Trophoblast cell (in vitro differentiated cells and primary cell): ENCODE data around the gene CRISPLD2.

Experiments
- DNase-seq, 2 donors: peaks; one replicate each; pipeline ENCODE4 v3.0.0-alpha.2; 2016
- H2AFZ ChIP-seq: 2 replicates; pipeline ENCODE4 v1.6.1; 2013; ENCODE audit warnings: low read length, moderate library complexity, mild to moderate bottlenecking; ENCODE audit not compliant: insufficient read depth, poor library complexity
- H2AK5ac ChIP-seq: 2 replicates; pipeline ENCODE4 v1.6.1; 2013; ENCODE audit warnings: mild to moderate bottlenecking, low read length
- H2BK120ac ChIP-seq: 2 replicates; pipeline ENCODE4 v1.6.1; 2013; ENCODE audit warnings: low read length, mild to moderate bottlenecking, moderate library complexity; ENCODE audit not compliant: insufficient read depth, poor library complexity
- H2BK12ac ChIP-seq: 2 replicates; pipeline ENCODE4 v1.6.1; 2013; ENCODE audit warnings: mild to moderate bottlenecking, low read length, moderate library complexity
- H2BK5ac ChIP-seq: 2 replicates; pipeline ENCODE4 v1.6.1; 2013; ENCODE audit warnings: low read length, low read depth, moderate library complexity, mild to moderate bottlenecking; ENCODE audit not compliant: poor library complexity
- H3K14ac ChIP-seq: 2 replicates; pipeline ENCODE4 v1.6.1; 2013; ENCODE audit warnings: mild to moderate bottlenecking, low read length
- H3K18ac ChIP-seq: 2 replicates; pipeline ENCODE4 v1.6.1; 2013; ENCODE audit warnings: mild to moderate bottlenecking, low read length
- H3K23ac ChIP-seq: 2 replicates; pipeline ENCODE4 v1.6.1; 2013; ENCODE audit warnings: low read length
- H3K27ac ChIP-seq: 2 replicates; pipeline ENCODE4 v1.5.1; 2013; ENCODE audit warnings: low read depth, mild to moderate bottlenecking, inconsistent platforms, low read length, moderate library complexity
- H3K27me3 ChIP-seq: 2 replicates; pipeline ENCODE4 v1.6.1; 2013; ENCODE audit warnings: inconsistent platforms, mild to moderate bottlenecking, low read length, moderate library complexity; ENCODE audit not compliant: insufficient read depth
- H3K36me3 ChIP-seq, 2 experiments: 1 replicate in 1 of 2; 2 replicates in 1 of 2; pipeline ENCODE4 v1.6.1; 2013; ENCODE audit warnings: low read length in 2 of 2, mild to moderate bottlenecking in 2 of 2, moderate library complexity in 1 of 2; ENCODE audit not compliant: insufficient read depth in 2 of 2, control insufficient read depth in 1 of 2
- H3K4ac ChIP-seq: 2 replicates; pipeline ENCODE4 v1.6.1; 2013; ENCODE audit warnings: low read depth, mild to moderate bottlenecking, low read length, moderate library complexity
- H3K4me1 ChIP-seq, 2 experiments: 1 replicate in 1 of 2; 2 replicates in 1 of 2; pipeline ENCODE4 v1.6.1; 2013; ENCODE audit warnings: low read length in 2 of 2, mild to moderate bottlenecking in 2 of 2, moderate library complexity in 1 of 2; ENCODE audit not compliant: insufficient read depth in 2 of 2, control insufficient read depth in 1 of 2
- H3K4me2 ChIP-seq: 2 replicates; pipeline ENCODE4 v1.6.1; 2013; ENCODE audit warnings: inconsistent platforms, mild to moderate bottlenecking, low read length, moderate library complexity
- H3K4me3 ChIP-seq: 2 replicates; pipeline ENCODE4 v1.5.1; 2013; ENCODE audit warnings: mild to moderate bottlenecking, low read depth, low read length, inconsistent platforms
- H3K79me1 ChIP-seq: one replicate; pipeline ENCODE4 v1.6.1; 2013; ENCODE audit warnings: low read length
- H3K79me2 ChIP-seq: 2 replicates; pipeline ENCODE4 v1.6.1; 2013; ENCODE audit warnings: low read length, mild to moderate bottlenecking; ENCODE audit not compliant: control insufficient read depth, insufficient read depth, poor library complexity
- H3K9ac ChIP-seq: 2 replicates; pipeline ENCODE4 v1.6.1; 2013; ENCODE audit warnings: mild to moderate bottlenecking, low read length
- H3K9me3 ChIP-seq: 2 replicates; pipeline ENCODE4 v1.6.1; 2013; ENCODE audit warnings: low read depth, mild to moderate bottlenecking, control low read depth, inconsistent platforms, low read length; ENCODE audit not compliant: insufficient read depth
- H4K12ac ChIP-seq: 2 replicates; pipeline ENCODE4 v1.6.1; 2013; ENCODE audit warnings: low read depth, mild to moderate bottlenecking, low read length, moderate library complexity
- H4K8ac ChIP-seq: 2 replicates; pipeline ENCODE4 v1.6.1; 2013; ENCODE audit warnings: low read depth, mild to moderate bottlenecking, low read length, moderate library complexity
- H4K91ac ChIP-seq: one replicate; pipeline ENCODE4 v1.6.1; 2013; ENCODE audit warnings: low read depth, mild to moderate bottlenecking, low read length, moderate library complexity
- WGBS: extraction: QIAGEN DNeasy Blood & Tissue Kit; methylation state at CpG from one replicate; pipeline ENCODE4 v1.1.7; 2013; ENCODE audit warnings: missing lambda C conversion rate; ENCODE audit not compliant: insufficient read length, insufficient coverage; ENCODE audit errors: extremely low coverage; 5-methylcytosine and 5-hydroxymethylcytosine counted together

The CRISPLD2 gene

GRCh38 chr16:84925773-84926372 is 106.1 kb downstream of the CRISPLD2 start:
- Histone ChIP-seq H4K12ac (no peak overlapping the region), H3K23ac (no peak overlapping the region), H3K36me3 (no peaks in the 10 kb centered on the region), H3K9ac (no peak overlapping the region), H3K79me2 (no peaks in the 10 kb centered on the region), H3K27me3 (no peaks in the 10 kb centered on the region), H3K9me3 (no peaks in the 10 kb centered on the region), H2BK12ac (peak overlapping the region; percentile 70), H3K4me2 (no peak overlapping the region), H4K8ac (peak overlapping the region; percentile 18), H2AK5ac (peak overlapping the region; percentile 26), H3K4ac (peak overlapping the region; percentile 12), H3K27ac (peak overlapping the region; percentile 12), H3K4me3 (no peak overlapping the region), H3K18ac (peak overlapping the region; percentile 26), H3K79me1 (peaks cover 31% of the 10 kb centered on the region), H3K14ac (peak overlapping the region; percentile 69), H3K4me1 (peaks cover 24 to 29% of the 10 kb centered on the region in 2 experiments), H2BK5ac (peak overlapping the region; percentile 70), H4K91ac (peak overlapping the region; percentile 80), H2AFZ (no peak overlapping the region), H2BK120ac (peak overlapping the region; percentile 57)
- no CpG with 5 or more reads among the region's 19 CpGs for WGBS
- DNase-seq: no peak

GRCh38 chr16:84926462-84926861 is 106.7 kb downstream of the CRISPLD2 start:
- H2BK5ac ChIP-seq: no peak overlapping the region
- peaks cover 31% of the 10 kb centered on the region for H3K79me1 ChIP-seq
- H2AK5ac ChIP-seq: no peak overlapping the region
- no peak overlapping the region for H4K8ac ChIP-seq
- no CpG with 5 or more reads among the region's 7 CpGs for WGBS
- no peak for DNase-seq
- H3K18ac ChIP-seq: no peak overlapping the region
- H3K9ac ChIP-seq: no peak overlapping the region
- no peak overlapping the region for H2BK12ac ChIP-seq
- H3K14ac ChIP-seq: no peak overlapping the region
- H3K4ac ChIP-seq: no peak overlapping the region
- H3K9me3 ChIP-seq: no peaks in the 10 kb centered on the region
- no peak overlapping the region for H3K23ac ChIP-seq
- H2AFZ ChIP-seq: no peak overlapping the region
- no peak overlapping the region for H3K4me2 ChIP-seq
- H3K79me2 ChIP-seq: no peaks in the 10 kb centered on the region
- H3K27ac ChIP-seq: no peak overlapping the region
- peaks cover 24 to 29% of the 10 kb centered on the region in 2 experiments for H3K4me1 ChIP-seq
- no peak overlapping the region for H4K91ac ChIP-seq
- no peaks in the 10 kb centered on the region for H3K27me3 ChIP-seq
- H4K12ac ChIP-seq: no peak overlapping the region
- no peak overlapping the region for H3K4me3 ChIP-seq
- H2BK120ac ChIP-seq: no peak overlapping the region
- no peaks in the 10 kb centered on the region for H3K36me3 ChIP-seq

GRCh38 chr16:84927621-84928591 is 108.1 kb downstream of the CRISPLD2 start:
- no CpG with 5 or more reads among the region's 34 CpGs for WGBS
- no peaks in the 10 kb centered on the region for H3K9me3 ChIP-seq
- no peak overlapping the region for H2AFZ ChIP-seq
- no peaks in the 10 kb centered on the region for H3K27me3 ChIP-seq
- H4K12ac ChIP-seq: no peak overlapping the region
- H2BK5ac ChIP-seq: no peak overlapping the region
- H4K8ac ChIP-seq: peak overlapping the region; percentile 39
- no peak overlapping the region for H3K4me3 ChIP-seq
- peaks cover 22% of the 10 kb centered on the region for H3K79me1 ChIP-seq
- peak overlapping the region; percentile 46 for H2AK5ac ChIP-seq
- H3K4me2 ChIP-seq: no peak overlapping the region
- no peak overlapping the region for H3K9ac ChIP-seq
- no peak overlapping the region for H3K27ac ChIP-seq
- H3K14ac ChIP-seq: peak overlapping the region; percentile 12
- no peak overlapping the region for H3K4ac ChIP-seq
- no peaks in the 10 kb centered on the region for H3K36me3 ChIP-seq
- H3K79me2 ChIP-seq: no peaks in the 10 kb centered on the region
- peak overlapping the region; percentile 16 for H2BK12ac ChIP-seq
- no peak overlapping the region for H3K18ac ChIP-seq
- DNase-seq: no peak
- no peak overlapping the region for H3K23ac ChIP-seq
- H4K91ac ChIP-seq: peak overlapping the region; percentile 36
- H2BK120ac ChIP-seq: peak overlapping the region; percentile 2
- H3K4me1 ChIP-seq: peaks cover 17 to 23% of the 10 kb centered on the region in 2 experiments

- no CpG with 5 or more reads among the region's 16 CpGs for WGBS
- Histone ChIP-seq H2BK5ac (peak overlapping the region; percentile 20), H3K9ac (no peak overlapping the region), H3K4me3 (no peak overlapping the region), H3K4me2 (no peak overlapping the region), H2BK120ac (peak overlapping the region; percentile 60), H4K8ac (peak overlapping the region; percentile 32), H3K14ac (no peak overlapping the region), H3K27ac (no peak overlapping the region), H3K18ac (peak overlapping the region; percentile 46), H2AK5ac (peak overlapping the region; percentile 37), H3K4me1 (peaks cover 14 to 20% of the 10 kb centered on the region in 2 experiments), H3K36me3 (no peaks in the 10 kb centered on the region), H3K23ac (no peak overlapping the region), H4K91ac (peak overlapping the region; percentile 36), H2BK12ac (peak overlapping the region; percentile 16), H3K4ac (peak overlapping the region; percentile 16), H3K79me2 (no peaks in the 10 kb centered on the region), H4K12ac (no peak overlapping the region), H2AFZ (peak overlapping the region; percentile 9), H3K79me1 (peaks cover 20% of the 10 kb centered on the region), H3K27me3 (no peaks in the 10 kb centered on the region), H3K9me3 (peaks cover 1% of the 10 kb centered on the region)
- no peak for DNase-seq
These were observed 109.1 kb downstream of the CRISPLD2 start for GRCh38 chr16:84928679-84929420.
